Germinal center (tissue), 1 donor: ENCODE results near the gene MED25.
A peak's percentile ranks its signal among the peaks of the same experiment; 100 is the strongest.

Source experiments
- DNase-seq: peaks from one replicate; pipeline ENCODE4 v3.0.0; 2012; ENCODE audit warnings: mixed read lengths, low spot score

MED25 gene

DNA sequence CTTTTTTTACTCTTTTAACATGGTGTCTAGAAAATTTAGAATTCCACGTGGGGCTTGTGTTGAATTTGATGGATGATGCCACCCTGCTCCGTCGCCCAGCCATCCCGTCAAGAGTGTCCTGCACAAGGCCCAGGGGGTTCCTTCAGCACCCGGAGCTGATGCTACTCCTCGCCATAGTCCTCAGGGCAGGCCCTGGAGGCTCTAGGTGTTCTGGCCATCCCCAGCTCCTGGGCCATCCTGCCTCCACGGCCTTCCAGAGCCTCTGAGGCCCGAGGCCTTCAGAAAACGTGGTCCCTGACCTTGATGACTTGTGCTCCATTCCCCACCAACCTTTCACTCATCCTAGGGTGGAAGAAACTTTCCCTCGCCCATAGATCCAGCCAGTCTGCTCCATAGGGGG lies 55.7 kb downstream of the MED25 start:
- DNase-seq: no peak

DNA sequence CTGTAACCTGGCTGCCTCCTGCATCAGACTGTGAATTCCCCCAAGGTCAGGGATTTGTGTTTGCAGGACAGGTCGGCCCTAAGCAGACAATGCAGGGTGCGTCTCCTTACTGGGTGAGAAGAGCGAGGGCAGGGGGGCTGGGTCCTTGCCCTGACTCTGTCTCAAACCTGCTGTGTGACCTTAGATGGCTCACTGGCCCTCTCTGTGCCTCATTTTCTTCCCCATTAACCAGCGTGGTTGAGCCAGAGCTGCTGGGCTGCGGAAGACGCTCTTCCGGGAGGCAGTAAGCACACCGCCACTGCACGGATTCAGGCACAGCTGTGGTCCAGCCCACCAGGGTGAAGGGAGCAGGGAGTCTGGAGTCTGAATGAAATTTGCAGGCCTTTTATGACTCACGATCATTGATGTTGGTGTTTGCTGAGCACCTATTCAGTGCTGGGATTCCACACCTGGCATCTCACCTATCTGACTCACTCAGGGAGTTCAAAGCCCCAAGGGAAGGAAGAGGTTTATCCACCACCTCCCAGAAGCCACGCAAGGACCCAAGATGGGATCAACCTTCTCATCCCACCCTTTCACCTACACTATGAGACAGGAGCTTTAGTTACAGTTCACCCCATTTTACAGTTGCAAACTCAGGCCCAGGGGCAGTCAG lies 56.5 kb downstream of the MED25 start:
- no peak for DNase-seq

DNA sequence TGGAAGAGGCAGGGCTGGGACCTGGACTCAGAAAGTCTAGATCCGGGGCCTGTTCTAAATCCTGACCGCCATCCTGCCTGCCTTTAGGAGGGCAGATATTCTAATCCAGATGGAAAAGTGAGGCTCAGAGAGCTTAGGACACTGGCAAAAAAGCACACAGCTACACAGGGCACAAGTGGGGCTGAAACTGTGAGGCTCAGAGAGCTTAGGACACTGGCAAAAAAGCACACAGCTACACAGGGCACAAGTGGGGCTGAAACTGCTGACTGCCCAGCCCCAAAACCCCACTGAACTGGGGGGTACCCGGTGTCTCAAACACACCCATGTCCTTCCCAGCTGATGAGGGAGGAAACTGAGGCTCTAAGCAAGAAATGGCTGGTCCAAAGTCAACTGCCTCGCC lies 57.1 kb downstream of the MED25 start:
- DNase-seq: no peak

DNA sequence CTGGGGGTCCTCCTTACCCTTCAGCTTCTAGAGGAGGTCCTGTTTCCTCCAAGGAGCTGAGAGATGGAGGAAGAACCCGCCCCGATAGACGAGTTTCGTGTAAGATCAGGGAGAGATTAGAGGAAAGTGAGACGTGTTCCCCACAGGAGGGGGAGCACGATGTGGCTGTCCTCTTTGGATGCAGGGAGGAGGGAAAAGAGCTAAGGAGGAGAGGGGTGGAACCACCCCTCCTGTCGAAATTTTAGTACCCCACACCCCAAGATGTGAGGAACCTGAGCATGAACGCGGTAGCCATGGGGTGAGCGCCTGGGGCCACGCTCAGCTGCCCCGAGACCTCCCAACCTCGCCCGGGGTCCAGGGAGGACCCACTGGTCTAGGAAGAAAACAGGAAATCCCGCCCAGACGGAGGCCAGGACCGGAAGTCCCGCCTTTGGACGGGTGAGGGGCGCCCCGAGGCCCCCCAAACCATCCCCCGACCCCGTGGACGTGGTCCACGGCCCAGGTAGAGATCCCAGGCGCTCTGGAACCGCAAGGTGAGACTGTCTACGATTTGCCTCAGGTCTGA lies 57.9 kb downstream of the MED25 start:
- peak; percentile 48 for DNase-seq

DNA sequence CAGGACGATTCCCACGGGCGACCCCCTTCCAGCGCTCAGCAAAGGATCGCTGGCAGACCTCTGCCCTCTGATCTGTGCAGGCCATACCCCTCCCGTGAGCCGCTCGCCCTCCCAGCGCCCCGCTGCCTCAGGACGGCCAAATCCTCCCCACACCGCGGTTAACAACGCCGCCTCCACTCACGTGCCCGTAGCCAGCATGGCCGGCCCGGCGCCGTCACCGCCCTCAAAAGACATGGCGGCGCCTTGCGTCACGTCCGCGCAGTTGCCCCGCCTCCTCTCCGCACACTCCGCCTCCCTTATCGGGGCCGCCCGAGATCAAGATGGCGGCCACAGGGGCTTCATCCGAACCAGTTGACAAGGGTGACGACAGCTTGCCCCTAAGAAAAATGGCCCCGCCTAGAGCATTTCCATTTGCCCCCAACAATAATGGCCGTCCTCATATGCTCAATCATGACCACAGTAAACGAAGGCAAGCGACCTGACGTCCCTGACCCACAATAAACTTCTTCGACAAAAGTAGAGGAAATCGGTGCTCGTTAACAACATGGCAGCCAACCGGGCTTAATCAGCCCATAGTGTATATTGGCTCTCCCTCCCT lies 58.4 kb downstream of the MED25 start:
- peak; percentile 86 for DNase-seq

DNA sequence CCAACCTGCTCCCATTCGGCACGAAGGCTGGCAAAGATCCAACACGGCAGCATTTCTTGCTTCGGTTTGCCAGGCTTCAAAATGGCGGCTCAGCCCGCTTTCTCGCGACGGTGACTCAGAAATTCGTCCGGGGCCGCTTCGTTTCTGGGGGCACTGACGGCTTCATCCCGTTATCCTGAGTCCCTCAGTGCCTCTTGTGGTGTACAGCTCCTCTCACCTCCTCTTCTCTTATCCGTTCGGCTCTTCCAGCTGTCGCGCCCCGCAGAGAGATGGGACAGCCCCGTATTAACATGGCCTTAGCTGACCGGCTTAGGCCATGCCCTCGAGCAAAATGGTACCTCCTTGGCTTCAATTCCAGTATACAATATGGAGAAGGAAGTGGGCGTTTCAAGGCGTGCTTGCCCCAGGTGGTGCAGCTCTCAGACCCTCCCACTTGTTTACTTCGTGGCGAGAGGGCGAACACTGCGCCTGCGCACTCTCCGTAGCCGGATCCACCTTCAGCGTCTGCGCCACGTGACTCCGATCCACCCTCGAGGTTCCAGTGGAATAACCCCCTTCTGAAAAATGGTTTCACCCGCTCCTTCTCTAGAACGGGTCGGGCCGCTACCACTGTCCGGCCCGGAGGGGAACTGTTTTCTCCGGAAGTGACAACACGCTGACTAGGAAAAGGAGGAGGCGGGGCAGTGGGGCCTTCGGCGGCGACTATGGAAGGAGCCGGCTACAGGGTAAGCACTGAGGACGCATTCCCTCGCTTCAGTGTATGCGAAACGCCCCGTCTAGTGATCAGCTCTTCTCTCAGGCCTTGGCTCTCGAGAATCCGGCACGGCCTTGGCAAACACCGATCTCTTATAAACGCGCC lies 59.2 kb downstream of the MED25 start, which contains the start of the genes AKT1S1 and TBC1D17:
TSS of gene AKT1S1 (minus strand) at position 336 of the 859 bp plus-strand sequence. CDS start 4,060 bp downstream, outside the sequence.
TSS of gene TBC1D17 (plus strand) at position 683 of the 859 bp plus-strand sequence. CDS start at position 705, 22 bp downstream.
- DNase-seq: peak; percentile 97

DNA sequence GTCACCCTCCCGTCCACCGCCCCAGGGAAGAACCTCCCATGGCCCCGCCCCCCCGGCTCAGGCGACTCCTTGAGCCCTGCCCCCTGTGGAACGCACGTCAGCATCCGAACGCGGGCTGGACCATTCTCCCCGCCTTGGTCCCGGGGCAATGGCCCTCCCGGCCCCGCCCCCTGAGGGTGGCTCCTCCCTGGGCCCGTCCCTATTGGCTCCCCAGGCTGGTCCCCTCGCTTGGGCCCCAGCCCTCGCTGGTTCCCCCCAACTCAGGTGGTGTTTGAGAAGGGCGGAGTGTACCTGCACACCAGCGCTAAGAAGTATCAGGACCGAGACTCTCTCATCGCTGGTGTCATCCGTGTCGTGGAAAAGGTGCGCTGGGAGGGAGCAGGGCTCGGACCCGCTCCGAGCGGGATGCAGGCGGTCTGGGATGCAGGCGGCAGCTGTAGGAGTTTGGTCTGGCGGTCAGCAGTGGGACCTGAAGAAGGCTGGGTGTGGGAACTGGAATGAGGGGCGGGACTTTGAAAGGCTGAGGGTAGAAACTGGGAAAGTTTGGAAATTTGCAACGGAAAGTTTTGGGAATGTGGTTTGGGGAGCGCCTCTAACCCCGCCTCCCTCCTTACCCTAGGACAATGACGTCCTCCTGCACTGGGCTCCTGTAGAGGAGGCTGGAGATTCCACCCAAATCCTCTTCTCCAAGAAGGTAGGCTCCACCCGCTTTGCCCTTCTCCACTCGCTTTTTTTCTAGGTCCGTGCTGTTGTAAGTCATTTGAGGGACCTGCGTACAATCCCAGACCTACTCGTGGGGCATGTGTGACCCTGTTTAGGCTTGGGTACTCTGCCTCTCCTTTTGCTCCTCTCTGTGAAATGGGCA lies 60.0 kb downstream of the MED25 start:
- DNase-seq: peak; percentile 96

DNA sequence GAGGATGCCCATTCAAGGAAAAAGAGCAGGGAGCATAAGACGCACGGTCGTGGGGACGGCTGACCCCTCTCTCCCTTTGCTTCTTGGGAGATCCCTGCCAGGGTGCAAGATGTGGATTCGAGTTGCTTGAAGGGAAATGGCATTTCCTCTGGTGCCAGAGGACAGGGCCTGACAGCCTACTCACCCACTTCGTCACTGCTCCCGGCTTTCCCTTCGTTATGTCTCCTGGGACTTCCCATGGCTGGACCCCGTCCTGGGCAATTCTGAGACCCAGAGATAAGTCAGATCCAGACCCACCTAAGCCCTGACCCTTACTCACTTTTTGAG lies 60.6 kb downstream of the MED25 start:
- DNase-seq: no peak

DNA sequence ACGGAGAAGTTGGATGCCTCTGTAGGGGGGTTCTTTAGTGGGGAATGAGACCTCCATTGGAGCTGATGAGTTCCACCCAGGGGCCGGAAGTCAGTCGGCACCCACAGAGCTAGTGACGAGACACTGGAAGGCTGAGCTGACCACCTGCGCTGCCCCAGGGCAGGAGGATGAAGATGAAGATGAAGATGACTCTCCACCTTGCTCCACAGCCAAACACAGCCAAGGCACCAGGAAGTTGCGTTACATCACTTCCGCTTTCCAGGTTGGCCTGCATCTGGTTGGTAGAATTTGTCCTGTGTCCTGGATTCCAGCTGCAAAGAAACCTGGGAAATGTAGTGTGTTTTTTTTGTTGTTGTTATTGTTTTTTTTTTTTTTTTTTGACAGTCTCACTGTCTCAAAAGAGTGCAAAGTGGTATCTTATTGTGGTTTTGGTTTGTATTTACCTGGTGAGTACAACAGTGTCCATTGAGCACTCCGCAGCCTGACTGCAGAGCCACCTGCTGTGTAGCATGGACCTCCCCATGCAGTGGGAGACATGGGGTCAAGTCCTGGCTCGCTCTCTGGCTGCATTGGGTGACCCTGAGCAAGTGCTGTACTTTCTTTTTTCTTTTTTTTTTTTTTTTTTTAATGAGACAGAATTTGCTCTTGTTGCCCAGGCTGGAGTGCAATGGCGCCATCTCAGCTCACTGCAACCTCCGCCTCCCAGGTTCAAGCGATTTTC lies 61.3 kb downstream of the MED25 start:
- no peak for DNase-seq

DNA sequence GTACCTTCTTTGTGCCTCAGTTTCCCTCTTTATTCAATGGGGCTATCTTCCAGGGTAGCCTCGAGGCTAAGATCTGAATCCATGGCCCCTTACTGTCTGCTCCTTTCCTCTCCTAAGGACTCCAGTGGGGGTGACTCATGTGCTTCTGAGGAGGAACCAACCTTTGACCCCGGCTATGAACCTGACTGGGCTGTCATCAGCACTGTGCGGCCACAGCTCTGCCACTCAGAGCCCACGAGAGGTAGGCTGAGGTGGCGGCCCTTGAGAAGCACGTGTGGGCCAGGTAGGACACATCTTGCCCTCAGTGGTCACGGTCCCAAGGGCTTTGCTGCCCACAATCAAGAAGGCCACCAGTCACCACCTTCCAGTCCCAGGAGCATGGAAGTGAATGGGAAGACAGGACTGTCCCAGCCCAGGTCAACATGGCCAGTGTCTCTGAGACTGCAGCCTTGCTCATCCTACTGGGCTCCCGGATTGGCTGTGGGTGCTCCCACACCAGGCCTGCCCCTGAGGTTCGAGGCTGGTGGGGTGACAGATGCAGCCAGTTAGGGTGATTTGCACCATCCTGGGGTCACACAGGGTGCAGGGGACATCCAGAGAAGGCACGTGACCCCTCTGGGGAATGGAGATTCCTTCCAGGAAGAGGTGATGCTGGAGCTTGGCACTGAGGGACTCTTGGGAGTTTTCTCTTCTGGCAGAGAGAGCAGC lies 62.2 kb downstream of the MED25 start:
- no peak for DNase-seq

DNA sequence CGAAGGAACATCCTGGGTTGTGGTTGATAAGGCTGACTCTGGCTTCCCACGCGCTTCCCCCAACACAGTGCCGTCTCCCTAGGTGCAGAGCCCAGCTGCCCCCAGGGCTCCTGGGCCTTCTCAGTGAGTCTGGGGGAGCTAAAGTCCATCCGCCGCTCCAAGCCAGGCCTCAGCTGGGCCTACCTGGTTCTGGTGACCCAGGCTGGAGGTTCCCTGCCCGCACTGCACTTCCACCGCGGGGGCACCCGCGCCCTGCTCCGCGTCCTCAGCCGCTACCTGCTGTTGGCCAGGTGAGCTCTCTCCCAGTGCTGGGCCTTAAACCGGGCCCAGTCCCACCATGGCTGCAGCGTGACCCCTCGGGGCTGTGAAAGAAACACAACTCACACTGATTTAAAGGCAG lies 63.1 kb downstream of the MED25 start:
- no peak for DNase-seq

DNA sequence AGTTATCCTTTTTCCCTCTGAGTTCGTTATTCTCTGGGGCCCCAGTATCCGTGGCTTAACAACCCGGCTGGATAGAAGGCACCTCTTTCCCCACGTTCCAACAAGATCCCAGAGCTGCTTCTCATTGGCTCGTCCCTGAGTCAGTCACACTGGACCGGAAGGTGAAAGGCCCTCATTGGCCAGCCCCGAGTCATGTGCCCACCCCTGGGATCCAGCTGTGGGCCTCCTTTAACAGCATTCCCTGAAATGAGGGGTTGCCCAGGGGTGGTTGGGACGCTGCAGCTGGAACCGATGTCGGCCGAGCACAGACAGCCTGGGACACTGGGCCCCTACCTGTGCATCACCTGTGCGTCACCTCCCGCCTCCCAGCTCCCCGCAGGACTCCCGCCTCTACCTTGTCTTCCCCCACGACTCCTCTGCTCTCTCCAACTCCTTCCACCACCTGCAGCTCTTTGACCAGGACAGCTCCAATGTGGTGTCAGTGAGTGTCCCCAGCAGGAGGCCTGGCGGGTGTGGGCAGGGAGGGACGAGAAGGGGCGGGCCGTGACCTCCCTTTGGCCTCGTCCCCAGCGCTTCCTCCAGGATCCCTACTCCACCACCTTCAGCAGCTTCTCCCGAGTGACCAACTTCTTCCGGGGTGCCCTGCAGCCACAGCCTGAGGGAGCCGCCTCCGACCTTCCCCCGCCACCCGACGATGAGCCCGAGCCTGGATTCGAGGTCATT lies 63.7 kb downstream of the MED25 start:
- no peak for DNase-seq

DNA sequence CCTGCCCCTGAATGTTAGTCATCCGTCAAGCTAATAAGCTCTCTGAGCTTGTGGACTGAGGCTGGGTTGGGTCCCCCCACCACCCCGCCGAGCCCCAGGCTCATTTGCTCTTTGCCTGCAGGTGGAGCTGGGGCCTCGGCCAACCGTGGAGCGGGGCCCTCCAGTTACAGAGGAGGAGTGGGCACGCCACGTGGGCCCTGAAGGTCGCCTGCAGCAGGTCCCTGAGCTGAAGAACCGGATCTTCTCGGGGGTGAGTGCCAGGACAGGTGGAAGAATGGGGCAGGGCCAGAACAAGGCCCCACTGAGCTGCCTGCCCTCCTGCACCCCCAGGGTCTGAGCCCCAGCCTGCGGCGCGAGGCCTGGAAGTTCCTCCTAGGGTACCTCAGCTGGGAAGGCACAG lies 64.6 kb downstream of the MED25 start:
- no peak for DNase-seq

DNA sequence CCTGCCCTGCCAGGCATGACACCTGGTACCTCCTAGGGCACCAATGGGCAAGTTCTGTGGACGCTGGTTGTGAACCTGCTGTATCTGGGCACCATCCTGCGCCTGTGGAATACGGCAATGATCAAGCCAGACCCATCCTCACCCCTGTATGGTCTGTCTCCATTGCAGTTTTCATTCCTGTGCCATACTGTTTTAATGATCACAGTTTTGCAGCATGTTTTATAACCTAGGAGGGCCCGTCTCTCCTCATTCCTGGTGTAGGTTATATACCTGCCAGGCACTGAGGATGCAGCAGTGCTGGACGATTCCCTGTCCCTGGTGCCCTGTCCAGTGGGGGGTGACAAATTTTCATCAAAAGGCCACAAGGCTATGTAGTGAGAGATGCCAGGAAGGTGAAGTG lies 65.0 kb downstream of the MED25 start:
- no peak for DNase-seq

DNA sequence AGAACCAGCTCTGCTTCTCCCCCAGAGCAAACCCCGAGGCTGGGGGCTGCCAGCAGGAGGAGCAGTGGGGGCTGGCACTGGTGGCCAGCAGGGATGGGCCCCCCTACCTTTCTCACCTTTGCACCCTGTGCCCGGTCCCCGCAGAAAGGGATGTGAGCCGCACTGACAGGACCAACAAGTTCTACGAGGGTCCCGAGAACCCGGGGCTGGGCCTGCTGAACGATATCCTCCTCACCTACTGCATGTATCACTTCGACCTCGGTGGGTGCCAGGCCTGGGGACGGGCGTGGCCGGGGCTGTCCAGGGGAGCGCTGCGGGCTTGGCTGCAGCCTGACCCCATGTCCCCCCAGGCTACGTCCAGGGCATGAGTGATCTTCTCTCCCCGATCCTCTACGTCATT lies 66.0 kb downstream of the MED25 start:
- no peak for DNase-seq

DNA sequence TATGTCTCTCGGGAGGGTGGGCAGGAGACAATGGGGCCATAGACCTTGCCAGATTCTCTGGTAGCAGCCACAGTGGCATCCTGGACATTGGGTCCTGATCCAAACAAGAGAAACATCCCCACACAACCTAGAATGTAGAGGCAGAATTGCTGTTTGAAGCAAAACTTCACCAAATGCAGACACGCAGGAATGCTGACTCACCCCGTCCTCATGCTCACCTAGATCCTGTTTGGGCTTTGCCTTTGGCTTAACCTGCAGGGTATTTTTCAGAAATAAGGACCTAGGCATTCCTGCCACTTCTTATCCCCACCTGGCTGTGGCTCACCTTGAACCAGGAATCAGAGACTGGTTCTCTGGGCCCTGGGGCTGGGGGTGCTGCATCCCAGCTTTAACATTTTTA lies 66.7 kb downstream of the MED25 start:
- DNase-seq: no peak
